Hindlimb muscle (tissue), 1 donor: ENCODE results near the gene TTLL4. TPM values are rescaled to one million over a fixed set of nuclear protein-coding genes. Genes with fewer than 3 reads are reported as not detected.
"Not testable (repeated sequence)": the region's sequence is repeated elsewhere in the genome, so short reads cannot be mapped to it uniquely, and the experiment has no call there.

ENCODE experiments used
- DNase-seq: peaks from one replicate; pipeline ENCODE4 v3.0.0-alpha.2; 2013
- polyA plus RNA-seq: library from polyadenylated mRNA; unstranded; fragments of 120-200 nt; gene quantifications from one replicate; pipeline ENCODE4 v1.2.1, GENCODE V29; 2013; ENCODE audit not compliant: insufficient read length

Gene TTLL4
- polyA plus RNA-seq, 1 donor = 26.8 TPM

DNA sequence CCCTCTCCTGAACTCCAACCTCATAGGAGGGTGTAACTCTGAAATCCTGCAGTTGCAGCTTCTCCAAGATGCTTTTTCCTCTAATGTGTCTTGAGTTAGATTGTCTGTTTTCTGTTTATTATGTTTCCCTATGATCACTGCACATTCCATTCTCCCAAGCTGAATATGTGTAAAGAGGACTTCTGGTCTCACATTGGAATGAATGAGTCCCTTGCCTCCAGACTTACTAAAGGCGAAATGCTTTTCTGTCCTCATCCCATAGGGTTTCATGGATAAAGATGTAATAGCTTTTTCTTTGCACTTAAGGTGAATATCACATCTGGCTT, 35.8 kb downstream of the TTLL4 start:
- no peak for DNase-seq

DNA sequence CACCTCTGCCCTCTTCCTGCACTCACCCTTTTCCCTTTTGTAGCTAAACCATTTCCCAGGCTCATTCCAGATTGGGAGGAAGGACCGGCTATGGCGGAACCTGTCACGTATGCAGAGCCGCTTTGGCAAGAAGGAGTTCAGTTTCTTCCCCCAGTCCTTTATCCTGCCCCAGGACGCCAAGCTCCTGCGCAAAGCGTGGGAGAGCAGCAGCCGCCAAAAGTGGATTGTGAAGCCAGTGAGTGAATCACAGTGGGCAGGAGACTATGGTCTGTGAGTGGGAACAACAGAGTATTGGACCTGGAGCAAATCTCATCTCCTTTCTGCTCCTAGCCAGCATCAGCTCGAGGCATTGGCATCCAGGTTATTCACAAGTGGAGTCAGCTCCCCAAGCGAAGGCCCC, 36.3 kb downstream of the TTLL4 start:
- DNase-seq = no peak

DNA sequence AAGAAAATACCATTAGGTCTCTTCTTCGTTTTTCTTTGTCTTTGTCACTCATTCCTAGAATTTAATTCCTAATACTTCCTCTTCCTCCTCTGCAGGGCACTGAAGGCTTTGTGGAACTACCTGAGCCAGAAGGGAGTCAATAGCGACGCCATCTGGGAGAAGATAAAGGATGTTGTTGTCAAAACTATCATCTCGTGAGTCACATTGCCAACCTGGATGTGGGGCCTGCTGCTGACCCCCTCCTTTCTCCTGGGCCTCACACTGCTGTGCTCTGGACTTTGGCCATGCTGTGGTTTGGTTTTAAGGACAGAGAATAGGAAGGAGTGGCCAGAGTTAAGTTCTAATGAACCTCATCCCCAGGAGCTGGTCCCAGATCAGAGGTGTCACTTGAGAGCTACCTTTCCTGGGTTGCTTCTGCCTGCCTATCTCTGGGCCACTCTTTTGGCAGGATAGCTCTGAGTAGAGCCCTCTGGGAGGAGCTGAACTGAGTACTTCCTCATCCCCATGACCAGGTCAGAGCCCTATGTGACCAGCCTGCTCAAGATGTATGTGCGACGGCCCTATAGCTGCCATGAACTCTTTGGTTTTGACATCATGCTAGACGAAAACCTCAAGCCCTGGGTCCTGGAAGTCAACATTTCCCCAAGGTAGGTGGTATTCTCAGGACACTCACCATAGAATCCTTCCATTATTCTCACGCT, 38.3 kb downstream of the TTLL4 start:
- no peak for DNase-seq

DNA sequence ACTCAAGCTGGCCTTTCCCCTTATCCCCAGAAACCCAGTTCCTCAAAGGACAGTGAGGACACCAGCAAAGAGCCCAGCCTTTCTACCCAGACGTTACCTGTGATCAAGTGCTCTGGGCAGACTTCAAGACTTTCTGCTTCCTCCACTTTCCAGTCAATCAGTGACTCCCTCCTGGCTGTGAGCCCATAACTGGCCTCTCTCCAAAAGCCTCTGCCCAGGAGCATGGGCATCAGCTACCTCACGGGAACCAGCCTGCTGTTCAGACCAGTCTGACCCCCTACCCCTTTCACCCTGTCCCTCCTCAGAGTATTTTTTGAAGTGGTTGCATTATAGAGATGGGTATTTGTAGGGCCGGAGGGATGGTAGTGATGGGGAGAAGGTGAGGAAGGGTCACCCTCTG, 43.6 kb downstream of the TTLL4 start:
- DNase-seq = no peak

DNA sequence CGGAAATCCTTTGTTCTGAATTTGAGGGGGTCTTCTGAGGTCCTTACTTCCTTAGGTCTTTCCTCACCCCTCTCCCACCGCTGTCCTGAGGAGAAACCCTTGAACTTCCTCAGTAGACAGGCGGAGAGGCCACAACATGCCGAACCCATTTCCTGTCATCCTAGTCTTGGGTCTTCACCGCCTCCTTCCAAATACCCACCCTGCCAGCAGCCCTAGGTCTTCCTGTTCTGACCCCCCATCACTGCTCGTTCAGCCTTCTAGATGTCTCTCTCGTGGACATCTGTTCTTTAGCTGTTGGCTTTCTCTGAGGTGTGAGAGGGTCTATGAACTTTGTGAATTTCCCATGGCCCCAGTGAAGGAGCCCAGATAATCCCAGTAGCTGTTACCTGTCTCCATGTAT, 44.1 kb downstream of the TTLL4 start:
- no peak for DNase-seq

DNA sequence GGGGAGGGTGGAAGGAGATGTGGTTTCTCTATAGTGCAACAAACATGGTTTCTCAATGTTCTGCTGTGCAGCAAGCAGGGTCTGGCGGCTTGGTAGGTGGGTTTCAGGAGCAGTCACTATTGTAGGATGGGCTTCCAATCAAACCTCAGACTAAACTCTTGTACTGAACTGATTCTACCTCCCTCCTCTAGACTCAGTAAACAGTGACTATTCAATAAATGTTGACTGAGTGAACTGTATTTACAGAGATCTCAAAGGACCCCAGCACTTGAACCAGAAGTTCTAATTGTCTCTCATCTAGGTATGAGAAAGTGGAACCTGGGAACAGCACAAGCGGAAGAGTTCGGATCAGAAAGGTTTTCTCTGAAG, 44.5 kb downstream of the TTLL4 start:
- no peak for DNase-seq

DNA sequence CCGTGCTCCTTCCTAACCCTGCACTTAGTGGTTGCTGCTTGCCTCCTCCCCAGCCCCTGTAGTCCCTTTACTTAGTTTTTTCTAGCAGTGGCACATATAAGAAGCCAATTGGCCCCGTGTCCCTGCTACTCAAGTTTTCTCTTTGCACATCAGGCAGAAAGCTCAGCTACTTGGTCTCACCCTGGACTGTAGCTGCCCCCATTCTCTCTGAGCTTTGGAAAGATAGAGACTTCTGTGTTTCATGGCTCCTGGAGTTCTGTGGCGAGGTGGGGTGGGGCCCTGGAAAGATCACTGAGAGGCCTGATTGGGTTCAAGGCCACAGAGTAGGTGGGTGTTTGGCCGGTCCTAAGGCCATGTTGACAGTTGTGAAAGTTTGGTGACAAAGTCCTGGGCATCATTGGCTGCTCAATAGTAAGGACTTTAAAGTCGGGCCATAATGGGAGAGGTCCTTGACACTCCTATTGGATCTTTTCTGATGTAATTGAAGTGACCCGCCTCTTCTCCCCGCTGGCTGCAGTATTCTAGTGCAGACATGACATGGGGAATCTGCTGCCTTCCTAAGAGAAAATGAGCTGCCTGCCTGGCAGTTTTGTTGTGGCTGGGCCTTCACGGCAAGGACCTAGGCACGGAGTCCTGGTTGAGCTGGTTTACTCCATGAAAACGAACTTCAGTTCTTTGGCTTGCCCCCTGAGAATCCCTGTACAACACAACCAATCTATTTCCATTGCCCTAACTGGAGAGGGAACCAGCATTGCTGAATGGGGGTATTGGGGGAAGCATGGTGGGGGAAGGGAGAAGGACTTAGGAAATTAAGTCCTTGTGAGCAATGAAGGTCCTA, 45.2 kb downstream of the TTLL4 start:
- no peak for DNase-seq

DNA sequence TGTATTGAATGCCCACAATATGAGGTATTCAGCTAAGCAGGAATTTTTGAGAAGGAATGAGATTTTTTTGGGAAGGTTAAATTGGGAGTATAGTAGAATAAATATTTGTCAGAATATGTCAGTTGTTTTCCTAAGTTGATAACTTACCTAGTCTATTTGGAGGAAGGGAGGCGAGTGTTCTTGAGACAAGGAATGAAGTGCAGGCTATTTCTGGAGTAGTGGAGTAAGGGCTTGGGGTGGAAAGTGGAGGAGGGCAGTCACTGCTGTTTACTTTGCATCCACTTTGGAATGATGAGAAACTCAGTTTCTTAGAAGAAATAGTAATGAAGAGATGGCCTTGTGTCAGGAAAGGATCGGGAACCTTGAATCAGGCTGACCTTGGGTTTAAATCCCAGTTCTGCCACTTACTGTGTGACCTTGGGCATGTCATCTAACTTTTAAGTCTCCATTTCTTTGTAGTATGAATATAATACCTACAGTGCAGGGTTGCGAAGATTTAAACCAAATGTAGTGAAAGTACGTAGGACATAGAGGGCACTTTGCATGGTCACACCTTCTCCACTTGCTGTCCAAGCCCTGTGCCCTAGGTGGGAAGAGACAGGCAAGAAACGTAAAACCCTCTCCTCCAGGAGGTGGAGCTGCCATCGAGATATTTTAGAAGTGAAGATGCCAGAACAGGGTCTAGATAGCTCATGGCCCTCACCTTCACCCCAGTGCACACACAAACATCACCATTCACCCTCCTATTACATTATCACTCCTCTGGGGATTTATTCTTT, 46.2 kb downstream of the TTLL4 start:
- DNase-seq = no peak

DNA sequence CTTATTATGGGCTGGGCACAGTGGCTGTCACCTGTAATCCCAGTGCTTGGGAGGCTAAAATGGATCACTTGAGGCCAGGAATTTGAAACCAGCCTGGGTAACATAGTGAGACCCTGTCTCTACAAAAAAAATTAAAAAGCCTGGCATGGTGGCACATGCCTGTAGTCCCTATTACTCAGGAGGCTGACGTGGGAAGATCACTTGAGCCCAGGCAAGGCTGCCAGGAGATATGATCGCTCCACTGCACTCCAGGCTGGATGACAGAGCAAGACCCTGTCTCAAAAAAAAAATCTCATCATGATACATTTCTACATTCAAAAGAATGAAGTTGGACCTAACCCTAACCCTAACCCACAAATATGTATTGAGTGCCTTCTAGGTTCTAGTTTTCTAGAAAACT, 51.2 kb downstream of the TTLL4 start:
- DNase-seq = no peak

DNA sequence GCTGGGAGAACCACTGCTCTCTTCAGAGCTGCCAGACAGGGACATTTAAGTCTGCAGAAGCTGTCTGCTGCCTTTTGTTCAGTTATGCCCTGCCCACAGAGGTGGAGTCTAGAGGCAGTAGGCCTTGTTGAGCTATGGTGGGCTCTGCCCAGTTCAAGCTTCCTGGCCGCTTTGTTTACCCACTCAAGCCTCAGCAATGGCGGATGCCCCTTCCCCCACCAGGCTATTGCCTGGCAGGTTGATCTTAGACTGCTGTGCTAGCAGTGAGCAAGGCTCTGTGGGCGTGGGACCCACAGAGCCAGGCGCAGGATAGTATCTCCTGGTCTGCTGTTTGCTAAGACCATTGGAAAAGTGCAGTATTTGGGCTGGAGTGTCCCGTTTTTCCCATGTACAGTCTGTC, 62.1 kb downstream of the TTLL4 start:
- DNase-seq = not testable (repeated sequence)

DNA sequence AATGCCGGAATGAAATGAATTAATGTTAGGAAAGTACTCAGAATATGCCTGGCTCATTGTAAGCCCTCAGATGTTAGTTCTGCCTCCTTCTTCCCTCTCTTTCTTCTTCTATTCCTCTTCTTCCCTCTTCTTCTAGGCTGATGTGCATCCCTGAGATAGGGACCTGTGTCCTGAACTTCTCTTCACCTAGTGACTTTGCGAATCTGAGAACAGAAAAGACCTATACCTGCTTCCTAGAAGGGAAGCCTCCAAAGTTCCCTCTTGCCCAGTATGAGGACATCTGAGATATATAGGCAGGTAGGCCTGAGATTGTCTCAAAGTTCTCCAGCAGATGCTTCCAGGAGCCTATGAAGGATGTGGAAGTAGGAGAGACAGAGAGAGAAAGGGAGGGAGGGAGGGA, 63.2 kb downstream of the TTLL4 start:
- no peak for DNase-seq

DNA sequence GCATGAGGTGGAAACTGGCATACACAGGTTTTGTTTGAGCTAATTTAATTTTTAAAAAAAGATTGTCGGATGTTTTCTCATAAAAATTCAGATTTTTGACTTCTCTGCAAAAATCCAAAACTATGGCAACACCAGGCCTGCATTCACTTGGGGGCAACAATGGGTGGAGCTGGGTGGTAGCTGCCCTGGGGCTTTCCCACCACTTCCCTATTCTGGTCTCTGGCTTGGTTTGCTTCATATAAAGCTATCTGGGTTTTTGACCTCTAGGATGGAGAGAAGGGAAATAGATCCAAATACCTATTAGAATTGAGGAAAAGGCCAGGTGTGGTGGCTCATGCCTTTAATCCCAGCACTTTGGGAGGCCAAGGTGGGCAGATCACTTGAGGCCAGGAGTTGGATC, 65.9 kb downstream of the TTLL4 start:
- DNase-seq = no peak

DNA sequence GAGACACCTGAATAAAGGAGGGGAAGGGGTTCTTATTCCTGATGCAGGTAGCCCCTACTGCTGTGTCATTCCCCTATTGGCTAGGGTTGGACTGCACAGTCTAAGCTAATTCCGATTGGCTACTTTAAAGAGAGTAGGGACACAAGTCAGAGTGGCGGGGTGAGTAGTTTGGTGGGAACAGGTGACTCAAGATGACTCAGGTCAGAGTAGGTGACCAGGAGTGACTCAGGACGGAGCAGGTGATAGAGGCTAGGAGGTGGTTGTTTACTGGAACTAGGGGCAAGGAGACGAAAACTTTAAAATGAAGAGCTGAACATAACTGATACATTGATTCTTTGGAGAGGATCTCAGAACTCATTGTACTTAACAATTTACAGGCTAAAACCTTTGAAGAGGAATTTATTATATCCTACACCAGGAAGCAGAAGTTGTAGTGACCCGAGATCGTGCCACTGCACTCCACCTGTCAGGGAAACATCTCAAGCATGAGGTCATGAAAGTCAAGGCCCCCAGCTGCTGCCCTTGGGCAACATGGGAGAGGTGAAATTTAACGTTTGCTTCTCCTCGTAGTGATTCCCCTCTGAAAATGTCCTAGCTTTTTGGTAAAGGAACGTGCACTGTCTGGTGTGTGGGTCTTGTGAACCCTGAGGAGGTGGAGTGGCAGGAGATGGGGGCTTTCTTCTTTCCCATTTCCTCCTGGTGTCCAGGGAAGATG, 66.8 kb downstream of the TTLL4 start:
- no peak for DNase-seq

DNA sequence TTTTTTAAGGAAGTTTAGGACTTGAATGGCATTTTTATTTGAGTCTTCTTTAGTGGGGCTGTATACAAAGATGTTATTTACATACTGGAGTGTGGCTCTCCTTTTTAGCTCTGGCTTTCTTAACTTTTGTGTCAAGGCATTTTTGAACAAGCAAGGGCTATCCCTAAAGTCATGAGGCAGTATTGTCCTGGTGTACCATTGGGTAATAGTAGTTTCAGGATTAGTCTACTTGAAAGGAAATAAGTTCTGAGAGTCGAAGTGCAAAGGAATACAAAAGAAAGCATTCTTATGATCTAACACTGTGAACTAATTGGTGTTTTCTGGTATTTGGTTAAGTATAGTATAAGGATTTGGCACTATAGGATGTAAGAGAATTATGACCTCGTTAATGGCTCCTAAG, 69.4 kb downstream of the TTLL4 start:
- no peak for DNase-seq

DNA sequence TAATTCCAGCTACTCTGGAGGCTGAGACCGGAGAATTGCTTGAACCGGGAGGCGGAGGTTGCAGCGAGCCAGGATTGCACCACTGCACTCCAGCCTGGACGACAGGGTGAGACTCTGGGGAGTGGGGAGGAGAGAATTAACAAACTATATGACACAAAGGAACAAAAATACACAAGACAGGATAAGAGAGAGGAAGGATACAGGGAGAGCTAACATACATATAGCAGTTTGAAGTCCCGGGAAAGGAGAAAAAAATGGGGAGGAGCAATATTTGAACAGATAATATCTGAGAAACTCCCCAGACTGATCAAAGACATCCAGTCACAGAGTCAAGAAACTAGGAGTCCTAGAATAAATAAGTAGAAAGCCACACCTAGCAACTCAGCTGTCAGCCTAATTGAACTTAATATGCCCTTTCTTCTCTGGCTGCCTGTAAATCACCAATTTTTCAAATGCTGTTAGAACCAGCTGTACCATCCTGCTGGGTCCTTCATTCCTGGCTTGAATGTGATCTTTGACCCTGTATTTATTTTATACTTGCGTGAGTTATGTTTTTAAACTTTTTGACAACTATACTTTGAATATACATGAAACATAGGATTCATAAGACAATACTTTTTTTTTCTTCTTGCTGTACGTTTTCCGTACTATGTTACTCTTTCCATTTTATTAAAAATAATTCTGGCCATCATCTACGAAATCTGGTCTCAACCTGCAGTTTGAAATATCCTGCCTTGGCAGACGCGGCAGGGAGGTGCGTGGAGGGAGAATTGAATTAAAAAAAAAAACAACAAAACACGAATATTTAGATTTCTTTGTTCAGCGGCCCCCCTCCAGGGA, 70.4 kb downstream of the TTLL4 start:
- DNase-seq = no peak

DNA sequence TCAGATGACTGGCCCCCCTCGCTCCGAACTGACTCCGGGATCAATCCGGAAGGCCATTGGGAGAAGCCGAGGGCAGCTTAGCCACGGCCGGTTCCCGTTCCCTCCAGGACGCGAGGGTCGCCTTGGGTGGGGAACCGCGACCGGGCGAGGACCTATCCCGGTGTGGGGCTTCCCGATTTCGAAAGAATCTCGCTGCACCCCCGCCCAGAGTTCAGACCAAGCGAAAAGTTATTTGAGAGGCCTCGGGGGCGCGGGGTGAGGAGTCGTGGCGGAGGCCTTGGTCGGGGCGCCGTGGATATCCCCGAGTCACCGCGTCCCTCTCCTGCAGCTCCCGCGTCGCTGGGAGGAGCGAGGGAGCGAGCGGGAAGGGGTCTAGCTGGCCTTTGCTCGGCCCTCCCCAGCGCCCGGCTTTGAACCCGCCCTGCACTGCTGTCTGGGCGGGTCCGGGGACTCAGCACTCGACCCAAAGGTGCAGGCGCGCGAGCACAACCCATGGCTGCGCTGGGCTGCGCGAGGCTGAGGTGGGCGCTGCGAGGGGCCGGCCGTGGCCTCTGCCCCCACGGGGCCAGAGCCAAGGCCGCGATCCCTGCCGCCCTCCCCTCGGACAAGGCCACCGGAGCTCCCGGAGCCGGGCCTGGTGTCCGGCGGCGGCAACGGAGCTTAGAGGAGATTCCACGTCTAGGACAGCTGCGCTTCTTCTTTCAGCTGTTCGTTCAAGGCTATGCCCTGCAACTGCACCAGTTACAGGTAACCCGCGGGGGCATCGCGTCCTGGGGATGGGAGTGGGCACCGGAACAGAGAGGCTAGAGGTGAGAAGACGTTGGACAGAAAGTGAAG, 71.3 kb downstream of the TTLL4 start, which contains the start of gene CYP27A1:
CYP27A1 (plus strand) TSS at position 457 of the 837 bp plus-strand sequence; CDS start at position 493, 36 bp downstream.
- peak; percentile 71 for DNase-seq

DNA sequence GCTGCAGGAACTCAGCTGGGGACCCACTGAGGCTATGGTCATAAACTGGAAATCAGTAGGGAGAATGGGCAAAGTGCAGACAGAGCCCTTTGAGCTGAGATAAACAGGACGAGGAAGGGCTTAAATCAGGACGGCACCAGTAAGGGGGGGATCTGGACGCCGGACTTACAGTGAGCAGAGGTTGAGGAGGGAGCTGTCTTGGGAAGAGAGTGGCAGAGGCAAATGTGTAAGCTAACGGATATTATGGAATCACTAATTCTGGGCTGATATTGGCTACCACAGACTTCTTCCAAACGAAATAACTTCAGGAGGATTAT, 71.9 kb downstream of the TTLL4 start:
- no peak for DNase-seq

DNA sequence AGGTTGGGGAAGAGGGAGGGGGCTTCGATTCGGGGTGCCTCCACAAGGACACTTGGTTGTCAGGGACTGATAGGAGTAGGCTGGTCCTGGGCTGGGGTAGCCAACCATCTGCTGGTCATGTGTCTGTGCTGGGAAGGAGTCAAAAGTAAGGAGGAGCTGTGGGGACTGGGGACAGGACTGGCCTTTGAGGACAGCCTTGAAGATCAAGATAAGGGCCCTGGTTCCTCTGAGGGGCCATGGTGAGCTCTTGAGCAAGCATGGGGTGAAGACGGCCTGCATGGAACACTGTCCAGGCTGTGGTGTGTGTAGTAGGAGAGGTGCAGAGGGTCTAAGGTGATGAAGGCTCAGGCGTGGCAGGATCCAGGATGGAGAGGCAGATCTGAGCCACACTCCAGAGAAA, 73.1 kb downstream of the TTLL4 start:
- no peak for DNase-seq

DNA sequence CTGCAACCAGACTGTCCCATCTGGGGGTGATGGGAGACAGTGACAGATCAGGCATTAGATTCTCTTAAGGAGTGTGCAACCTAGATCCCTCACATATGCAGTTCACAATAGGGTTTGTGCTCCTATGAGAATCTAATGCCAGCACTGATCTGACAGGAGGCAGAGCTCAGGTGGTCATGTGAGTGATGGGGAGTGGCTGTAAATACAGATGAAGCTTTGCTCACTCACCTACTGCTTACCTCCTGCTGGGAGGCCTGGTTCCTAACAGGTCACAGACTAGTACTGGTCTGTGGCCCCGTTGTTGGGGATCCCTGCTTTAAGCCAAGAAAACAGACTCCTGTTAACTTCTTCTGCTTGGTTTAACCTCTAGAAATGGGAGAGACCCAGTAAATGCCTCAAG, 74.5 kb downstream of the TTLL4 start:
- no peak for DNase-seq

DNA sequence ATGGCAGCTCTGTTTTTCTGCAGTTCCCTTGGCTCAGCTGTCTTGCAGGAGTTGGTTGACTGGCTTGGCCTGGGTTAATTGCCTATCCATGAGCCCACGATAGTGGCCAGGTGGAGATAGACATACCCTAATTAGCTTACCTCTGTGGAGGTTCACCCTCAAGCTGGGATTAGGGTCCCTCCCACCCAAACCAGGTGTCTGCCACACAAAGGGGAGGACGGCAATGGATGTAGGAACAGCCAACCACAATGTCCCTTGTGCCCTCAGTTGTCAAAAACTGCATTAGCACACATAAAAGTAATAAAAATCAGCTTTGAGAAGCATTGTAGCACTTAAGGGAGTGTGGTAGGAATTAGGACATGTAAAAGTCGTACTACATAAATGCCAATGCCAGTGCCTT, 75.5 kb downstream of the TTLL4 start:
- no peak for DNase-seq
